ENCODE measurements around the gene TXLNB. TPM values are rescaled to one million over a fixed set of nuclear protein-coding genes. Genes with fewer than 3 reads are reported as not detected.
"Not testable (repeated sequence)": the region's sequence is repeated elsewhere in the genome, so short reads cannot be mapped to it uniquely, and the experiment has no call there.

The TXLNB gene
- polyA plus RNA-seq, 2 of the 4 experiments (the other 2 are of a cell fraction), result not detected

DNA sequence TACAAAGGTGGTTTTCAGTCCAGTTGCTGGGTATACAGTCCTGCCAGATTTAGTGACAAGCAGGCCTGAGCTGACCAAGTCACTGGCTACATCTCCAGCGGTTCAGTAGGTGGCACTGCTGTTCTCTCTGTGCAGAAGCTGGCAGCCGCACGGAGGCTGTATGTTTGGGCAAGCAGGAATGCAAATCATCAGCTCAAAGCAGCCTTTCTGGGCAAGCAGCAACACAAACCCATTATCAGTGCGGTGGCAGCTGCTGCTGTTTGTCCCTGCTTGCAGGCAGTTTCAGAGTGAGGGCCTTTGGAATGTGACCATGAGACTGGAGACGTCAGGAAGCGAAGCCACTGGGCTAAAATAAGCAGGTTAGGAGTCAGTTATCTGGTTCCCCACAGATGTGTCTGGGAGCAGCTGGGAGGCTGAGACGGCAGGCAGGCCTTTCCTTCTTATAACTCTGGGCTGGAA, 72.5 kb downstream of the TXLNB start:
- Histone ChIP-seq H3K4me3 (no peak overlapping the region), H3K4me1 (no peaks in the 10 kb centered on the region), H3K9me3 (no peaks in the 10 kb centered on the region), H3K4me2 (no peak overlapping the region; the same call in 2 of the 3 replicates), H3K27ac (no peak overlapping the region)
- ChIA-PET POLR2A (no interaction called here), CTCF (interaction anchor here (0.7 to 1.8 kb wide), 6 partner anchors 11 to 404 kb away, joined by 3 to 7 read pairs (median 4); no protein-coding TSS in a partner anchor)
- WGBS (ENCODE audit: missing lambda C conversion rate), result 33% methylated on average over 1 of the region's 7 CpGs
- FAIRE-seq, result no peak
- ATAC-seq, result peak; percentile 94 to 97
- TF ChIP-seq SMC3 (IDR thresholded peaks at IDR 0.05) (peak; percentile 38), PHF8 (IDR thresholded peaks at IDR 0.05; ENCODE audit: borderline replicate concordance, low read depth) (no peak), CBX8 (IDR thresholded peaks at IDR 0.05) (no peak), RNF2 (IDR thresholded peaks at IDR 0.05; ENCODE audit: borderline replicate concordance, low read depth) (no peak), USF2 (IDR thresholded peaks at IDR 0.05) (no peak), SREBF2 (IDR thresholded peaks at IDR 0.05) (no peak), RAD21 (conservative IDR thresholded peaks at IDR 0.05 in 1 of 2, IDR thresholded peaks at IDR 0.05 in 1 of 2) (peak; percentile 58 to 71; a peak in 4 of 5 replicates), CTCF (IDR thresholded peaks at IDR 0.05) (peak; percentile 42; the same call in 2 of the 3 replicates), HOXB13 (CRISPR knock-in tag; IDR thresholded peaks at IDR 0.05; ENCODE audit: low read depth) (no peak), POLR2A (IDR thresholded peaks at IDR 0.05; ENCODE audit: low read length) (no peak)
- DNase-seq (ENCODE audit: low read depth in 1 of 2, low spot score in 1 of 2), result peak; percentile 25 to 63

DNA sequence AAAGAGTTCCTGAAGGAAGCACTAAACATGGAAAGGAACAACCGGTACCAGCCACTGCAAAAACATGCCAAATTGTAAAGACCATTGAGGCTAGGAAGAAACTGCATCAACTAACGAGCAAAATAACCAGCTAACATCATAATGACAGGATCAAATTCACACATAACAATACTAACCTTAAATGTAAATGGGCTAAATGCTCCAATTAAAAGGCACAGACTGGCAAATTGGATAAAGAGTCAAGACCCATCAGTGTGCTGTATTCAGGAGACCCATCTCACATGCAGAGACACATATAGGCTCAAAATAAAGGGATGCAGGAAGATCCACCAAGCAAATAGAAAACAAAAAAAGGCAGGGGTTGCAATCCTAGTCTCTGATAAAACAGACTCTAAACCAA, 79.3 kb downstream of the TXLNB start:
- ATAC-seq; DNase-seq (ENCODE audit: low read depth in 1 of 2, low spot score in 1 of 2); FAIRE-seq; H3K4me2 ChIP-seq; CTCF ChIA-PET; H3K4me3 ChIP-seq; POLR2A ChIA-PET; H3K27ac ChIP-seq; H3K4me1 ChIP-seq; H3K9me3 ChIP-seq: not testable (repeated sequence)
- WGBS (ENCODE audit: missing lambda C conversion rate), result 64% methylated on average over 1 of the region's 2 CpGs

DNA sequence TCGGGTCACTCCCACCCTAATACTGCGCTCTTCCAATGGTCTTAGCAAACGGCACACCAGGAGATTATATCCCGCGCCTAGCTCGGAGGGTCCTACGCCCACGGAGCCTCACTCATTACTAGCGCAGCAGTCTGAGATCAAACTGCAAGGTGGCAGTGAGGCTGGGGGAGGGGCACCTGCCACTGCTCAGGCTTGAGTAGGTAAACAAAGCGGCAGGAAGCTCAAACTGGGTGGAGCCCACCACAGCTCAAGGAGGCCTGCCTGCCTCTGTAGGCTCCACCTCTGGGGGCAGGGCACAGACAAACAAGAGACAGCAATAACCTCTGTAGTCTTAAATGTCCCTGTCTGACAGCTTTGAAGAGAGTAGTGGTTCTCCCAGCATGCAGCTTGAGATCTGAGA, 81.0 kb downstream of the TXLNB start:
- H3K4me1 ChIP-seq; H3K4me3 ChIP-seq; H3K9me3 ChIP-seq; ATAC-seq; DNase-seq (ENCODE audit: low read depth in 1 of 2, low spot score in 1 of 2); H3K27ac ChIP-seq; POLR2A ChIA-PET; FAIRE-seq; H3K4me2 ChIP-seq; CTCF ChIA-PET: not testable (repeated sequence)
- 82% methylated on average over 6 of the region's 10 CpGs for WGBS (ENCODE audit: missing lambda C conversion rate)

DNA sequence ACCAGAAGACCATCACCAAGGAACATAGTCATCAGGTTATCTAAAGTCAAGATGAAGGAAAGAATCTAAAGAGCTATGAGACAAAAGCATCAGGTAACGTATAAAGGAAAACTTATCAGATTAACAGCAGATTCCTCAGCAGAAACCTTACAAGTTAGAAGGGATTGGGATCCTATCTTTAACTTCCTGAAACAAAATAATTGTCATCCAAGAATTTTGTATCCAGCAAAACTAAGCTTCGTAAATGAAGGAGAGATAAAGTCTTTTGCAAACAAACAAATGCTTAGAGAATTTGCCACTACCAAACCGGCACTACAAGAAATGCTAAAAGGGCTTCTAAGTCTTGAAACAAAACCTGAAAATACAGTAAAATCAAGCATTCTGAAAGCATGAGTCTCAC, 86.0 kb downstream of the TXLNB start:
- no peak for FAIRE-seq
- no peak for DNase-seq (ENCODE audit: low read depth in 1 of 2, low spot score in 1 of 2)
- CTCF ChIA-PET, result no interaction called here
- POLR2A ChIA-PET, result no interaction called here
- H3K4me3 ChIP-seq, result no peak overlapping the region
- no peak overlapping the region for H3K4me2 ChIP-seq
- no peaks in the 10 kb centered on the region for H3K9me3 ChIP-seq
- no peaks in the 10 kb centered on the region for H3K4me1 ChIP-seq
- no peak for ATAC-seq
- 35% methylated on average over 3 of the region's 3 CpGs for WGBS (ENCODE audit: missing lambda C conversion rate)
- no peak for TF ChIP-seq POLR2A (IDR thresholded peaks at IDR 0.05; ENCODE audit: low read length)
- TF ChIP-seq CEBPB (IDR thresholded peaks at IDR 0.05), result no peak
- TF ChIP-seq KDM5A (IDR thresholded peaks at IDR 0.05), result no peak
- TF ChIP-seq ZNF302 (CRISPR knock-in tag; IDR thresholded peaks at IDR 0.05), result no peak
- no peak for TF ChIP-seq ZSCAN20 (CRISPR knock-in tag; IDR thresholded peaks at IDR 0.05)
- no peak for TF ChIP-seq RAD21 (conservative IDR thresholded peaks at IDR 0.05 in 1 of 2, IDR thresholded peaks at IDR 0.05 in 1 of 2)
- TF ChIP-seq, protein P1, sequence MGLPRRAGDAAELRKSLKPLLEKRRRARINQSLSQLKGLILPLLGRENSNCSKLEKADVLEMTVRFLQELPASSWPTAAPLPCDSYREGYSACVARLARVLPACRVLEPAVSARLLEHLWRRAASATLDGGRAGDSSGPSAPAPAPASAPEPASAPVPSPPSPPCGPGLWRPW (IDR thresholded peaks at IDR 0.05), result no peak
- TF ChIP-seq, protein P2, sequence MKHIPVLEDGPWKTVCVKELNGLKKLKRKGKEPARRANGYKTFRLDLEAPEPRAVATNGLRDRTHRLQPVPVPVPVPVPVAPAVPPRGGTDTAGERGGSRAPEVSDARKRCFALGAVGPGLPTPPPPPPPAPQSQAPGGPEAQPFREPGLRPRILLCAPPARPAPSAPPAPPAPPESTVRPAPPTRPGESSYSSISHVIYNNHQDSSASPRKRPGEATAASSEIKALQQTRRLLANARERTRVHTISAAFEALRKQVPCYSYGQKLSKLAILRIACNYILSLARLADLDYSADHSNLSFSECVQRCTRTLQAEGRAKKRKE (CRISPR knock-in tag; IDR thresholded peaks at IDR 0.05; ENCODE audit: low read depth), result no peak
- TF ChIP-seq RFX5 (IDR thresholded peaks at IDR 0.05), result no peak
- TF ChIP-seq, protein P3, sequence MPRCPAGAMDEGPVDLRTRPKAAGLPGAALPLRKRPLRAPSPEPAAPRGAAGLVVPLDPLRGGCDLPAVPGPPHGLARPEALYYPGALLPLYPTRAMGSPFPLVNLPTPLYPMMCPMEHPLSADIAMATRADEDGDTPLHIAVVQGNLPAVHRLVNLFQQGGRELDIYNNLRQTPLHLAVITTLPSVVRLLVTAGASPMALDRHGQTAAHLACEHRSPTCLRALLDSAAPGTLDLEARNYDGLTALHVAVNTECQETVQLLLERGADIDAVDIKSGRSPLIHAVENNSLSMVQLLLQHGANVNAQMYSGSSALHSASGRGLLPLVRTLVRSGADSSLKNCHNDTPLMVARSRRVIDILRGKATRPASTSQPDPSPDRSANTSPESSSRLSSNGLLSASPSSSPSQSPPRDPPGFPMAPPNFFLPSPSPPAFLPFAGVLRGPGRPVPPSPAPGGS (IDR thresholded peaks at IDR 0.05), result no peak
- H3K27ac ChIP-seq, result no peak overlapping the region

Data from A549 (cell line).